GM19395 (cell line): ENCODE measurements around the gene F12.

Source experiments
- ATAC-seq: cut with Tn5 transposase; IDR thresholded peaks from one replicate; pipeline ENCODE4 v1.9.1; 2021; ENCODE audit warnings: mild to moderate bottlenecking, moderate library complexity; ENCODE audit not compliant: unreplicated experiment

Gene F12

DNA sequence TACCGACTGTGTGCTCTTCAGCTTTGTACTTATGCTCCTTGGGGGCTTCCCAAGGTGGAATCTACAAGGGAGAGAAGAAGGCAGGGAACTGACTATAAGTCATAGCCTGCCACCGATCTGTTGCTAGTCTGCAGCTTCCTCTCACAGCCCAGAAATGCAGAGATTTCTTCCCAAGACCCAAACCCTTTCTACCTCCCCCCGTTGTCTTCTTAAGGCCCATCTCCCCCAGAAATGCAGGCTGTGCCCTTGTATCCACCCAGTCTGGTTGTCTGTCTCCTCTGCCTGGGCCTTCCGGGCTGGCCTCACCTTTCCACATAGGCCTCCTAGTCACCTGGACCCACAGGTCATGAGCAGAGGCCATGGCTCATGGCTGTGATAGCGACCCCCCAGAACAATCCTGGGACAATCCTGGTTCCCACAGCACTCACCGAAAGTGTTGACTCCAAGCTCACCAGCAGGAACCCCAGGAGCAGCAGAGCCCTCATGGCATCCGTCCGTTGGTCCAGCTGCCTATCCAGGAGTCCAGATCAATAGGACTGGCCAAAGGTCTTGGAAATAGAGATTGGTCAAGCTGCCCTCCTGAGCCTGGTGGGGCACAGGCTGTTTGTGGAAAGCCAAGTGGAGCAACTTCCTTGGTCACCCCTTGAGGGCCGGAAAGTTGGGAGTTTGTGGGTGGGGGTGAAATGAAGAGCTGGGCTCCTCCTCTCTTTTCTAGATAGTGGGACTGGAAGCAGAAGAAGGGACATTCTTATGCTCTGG is at the start of gene F12:
Gene F12 (minus strand): TSS at position 522 of the 759 bp plus-strand sequence. CDS start 37 bp downstream, at position 485.
- ATAC-seq, result no peak

DNA sequence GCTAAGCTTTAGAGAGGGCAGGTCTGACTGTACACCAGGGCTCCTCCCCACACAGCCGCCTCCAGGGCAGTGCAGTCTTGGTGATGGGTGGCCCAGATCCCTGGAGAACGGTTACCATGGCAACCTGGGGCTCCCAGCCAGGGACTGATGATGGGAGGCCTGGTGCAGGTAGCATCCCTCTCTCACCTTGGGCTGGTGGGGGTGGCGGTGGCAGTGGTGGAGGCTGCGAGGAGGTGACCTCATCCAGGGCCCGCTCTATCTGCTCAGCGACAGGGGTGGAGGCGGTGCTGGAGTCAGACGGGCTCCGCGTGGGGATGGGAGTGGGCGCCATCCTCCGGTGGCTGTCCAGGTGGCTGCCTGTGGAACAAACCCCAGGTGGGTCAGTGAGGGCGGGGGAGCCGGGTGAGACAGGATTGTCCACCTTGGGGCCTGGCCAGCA is 49.6 kb upstream of the F12 start:
- ATAC-seq, result no peak

DNA sequence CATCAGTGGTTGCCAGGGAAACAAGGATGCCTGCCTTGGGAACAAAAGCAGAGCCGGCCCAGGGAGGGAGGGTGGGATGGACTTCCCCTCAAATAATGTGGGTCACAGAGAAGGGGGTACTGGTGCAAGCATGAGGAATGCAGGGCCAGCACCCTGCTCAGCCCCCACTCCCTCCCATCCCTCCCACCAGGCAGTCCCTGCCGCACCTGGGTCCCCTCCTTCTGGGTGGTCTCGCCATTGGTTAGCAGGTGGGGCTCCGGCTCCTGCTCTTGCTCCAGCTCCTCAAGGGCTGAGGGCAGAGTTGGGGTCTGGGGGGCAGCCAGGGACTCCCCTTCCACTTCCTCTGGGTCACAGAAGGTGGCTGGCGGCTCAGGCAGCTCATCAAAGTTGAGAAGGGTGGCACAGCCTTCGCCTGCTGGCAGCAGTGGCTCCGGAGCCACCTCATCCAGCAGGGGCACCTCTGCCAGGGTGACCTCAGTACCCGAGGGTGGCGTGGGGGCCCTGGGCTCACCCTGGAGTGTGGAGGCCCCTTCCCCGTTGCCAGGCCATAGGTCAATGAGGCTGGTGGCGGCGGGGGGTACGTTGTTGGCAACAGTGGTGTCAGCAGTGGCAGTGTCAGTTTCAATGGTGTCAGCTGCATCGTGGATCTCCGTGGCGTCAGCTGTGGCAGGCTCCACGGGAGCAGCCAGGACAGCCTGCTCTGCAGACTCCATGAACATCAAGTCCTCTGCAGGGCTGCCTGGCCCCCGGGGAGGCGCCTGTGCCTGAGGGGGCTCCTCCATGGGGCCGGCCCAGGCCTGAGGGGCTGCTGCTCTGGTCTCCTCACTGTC is 48.7 kb upstream of the F12 start:
- ATAC-seq, result no peak

DNA sequence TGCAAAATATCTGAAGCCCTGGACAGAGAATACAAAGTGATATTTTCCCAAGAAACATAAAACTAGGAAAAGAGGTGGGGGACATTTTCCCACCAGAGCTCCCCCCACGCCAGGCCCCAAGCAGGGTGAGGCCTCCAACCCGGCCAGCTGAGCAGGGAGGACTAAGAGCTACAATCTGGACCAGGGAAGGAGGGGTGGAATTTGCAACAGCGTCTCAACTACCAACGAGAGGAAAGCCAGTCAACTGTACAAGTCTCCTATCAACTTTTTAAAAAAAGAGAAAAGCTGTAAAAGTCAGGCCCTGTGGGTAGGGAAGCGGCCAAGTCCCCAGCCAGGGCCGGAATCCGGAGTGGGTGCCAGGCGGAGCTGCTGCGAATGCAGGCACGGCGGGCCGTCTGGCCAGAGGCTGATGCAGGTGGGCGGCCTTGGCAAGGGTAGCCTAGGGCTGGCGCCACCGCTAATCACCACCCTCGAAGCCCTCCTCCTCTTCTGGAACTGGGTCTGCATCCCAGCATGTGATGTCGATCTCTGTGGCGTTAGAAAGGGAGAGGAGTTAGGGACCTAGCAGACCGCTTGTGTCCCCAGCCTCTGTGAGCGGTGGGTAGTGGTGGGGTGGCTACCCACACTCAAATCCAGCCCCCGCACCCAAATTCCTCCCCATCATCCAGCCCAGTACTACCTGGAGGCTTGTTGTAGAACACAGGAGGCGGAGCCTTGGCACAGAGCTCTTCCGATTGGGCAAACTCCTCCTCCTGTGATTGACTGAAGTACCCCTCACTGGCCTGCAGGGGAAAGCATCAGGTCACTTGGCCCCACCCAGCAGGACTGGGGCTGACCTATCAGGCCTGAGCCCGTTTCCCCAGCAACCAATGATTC is 47.9 kb upstream of the F12 start:
- peak; percentile 49 for ATAC-seq

DNA sequence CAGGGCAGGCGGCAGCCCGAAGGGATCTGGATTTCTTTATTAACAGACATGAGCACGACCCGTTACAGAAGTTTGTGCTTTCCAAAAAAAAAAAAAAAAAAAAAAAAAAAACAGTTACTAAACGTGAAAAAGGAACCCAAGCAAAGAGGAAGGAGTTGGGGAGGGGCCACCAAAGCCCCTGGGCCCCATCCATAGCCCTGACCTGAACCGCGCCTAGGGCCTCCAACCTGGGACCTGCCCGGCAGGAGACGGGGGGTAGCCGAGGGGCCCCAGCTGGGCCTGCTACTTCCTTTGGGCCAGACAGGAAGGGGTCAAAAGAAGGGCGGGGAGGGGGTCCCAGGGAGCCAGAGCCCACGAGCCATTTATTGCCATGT is 47.2 kb upstream of the F12 start:
- no peak for ATAC-seq

DNA sequence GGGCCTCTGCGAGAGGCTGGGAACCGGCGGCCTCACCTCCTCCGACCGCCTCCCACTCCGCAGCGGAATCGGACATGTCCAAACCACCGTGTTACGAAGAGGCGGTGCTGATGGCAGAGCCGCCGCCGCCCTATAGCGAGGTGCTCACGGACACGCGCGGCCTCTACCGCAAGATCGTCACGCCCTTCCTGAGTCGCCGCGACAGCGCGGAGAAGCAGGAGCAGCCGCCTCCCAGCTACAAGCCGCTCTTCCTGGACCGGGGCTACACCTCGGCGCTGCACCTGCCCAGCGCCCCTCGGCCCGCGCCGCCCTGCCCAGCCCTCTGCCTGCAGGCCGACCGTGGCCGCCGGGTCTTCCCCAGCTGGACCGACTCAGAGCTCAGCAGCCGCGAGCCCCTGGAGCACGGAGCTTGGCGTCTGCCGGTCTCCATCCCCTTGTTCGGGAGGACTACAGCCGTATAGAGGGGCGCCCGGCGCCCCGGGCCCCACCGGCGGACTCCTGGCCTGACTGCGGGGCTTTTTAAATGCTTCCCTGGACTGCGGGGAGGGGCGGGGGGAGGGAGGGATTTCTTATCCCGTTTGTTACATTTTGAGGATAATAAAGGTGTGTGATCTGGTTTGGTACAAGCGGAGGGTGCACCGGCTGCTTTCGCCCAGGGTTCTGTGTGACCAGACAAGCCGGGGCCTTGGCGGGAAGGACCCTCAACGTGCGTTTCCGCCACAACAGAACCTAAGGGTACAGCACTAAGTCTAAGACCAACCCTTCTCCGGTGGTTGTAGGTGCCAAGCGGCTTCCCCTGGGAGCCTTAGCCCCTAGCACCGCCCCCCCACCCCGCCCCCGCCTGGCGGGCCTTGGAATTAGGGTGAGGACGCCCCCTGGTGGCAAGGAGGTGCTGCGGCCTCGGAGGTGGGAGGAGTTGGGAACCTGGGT is 46.6 kb upstream of the F12 start:
- peak; percentile 21 for ATAC-seq

DNA sequence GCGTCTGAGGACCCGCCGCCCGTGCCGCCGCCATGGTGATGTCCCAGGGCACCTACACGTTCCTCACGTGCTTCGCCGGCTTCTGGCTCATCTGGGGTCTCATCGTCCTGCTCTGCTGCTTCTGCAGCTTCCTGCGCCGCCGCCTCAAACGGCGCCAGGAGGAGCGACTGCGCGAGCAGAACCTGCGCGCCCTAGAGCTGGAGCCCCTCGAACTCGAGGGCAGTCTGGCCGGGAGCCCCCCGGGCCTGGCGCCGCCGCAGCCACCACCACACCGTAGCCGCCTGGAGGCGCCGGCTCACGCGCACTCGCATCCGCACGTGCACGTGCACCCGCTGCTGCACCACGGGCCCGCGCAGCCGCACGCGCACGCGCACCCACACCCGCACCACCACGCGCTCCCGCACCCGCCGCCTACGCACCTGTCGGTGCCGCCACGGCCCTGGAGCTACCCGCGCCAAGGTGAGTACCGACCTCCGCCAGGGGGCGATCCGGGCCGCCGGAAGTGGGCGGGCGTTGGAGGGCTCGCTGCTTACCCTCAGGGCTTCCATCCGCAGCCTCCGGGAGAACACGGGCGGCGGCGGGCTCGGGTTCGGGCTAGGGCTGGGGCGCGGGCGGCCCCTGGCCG is 45.8 kb upstream of the F12 start:
- peak; percentile 63 for ATAC-seq

DNA sequence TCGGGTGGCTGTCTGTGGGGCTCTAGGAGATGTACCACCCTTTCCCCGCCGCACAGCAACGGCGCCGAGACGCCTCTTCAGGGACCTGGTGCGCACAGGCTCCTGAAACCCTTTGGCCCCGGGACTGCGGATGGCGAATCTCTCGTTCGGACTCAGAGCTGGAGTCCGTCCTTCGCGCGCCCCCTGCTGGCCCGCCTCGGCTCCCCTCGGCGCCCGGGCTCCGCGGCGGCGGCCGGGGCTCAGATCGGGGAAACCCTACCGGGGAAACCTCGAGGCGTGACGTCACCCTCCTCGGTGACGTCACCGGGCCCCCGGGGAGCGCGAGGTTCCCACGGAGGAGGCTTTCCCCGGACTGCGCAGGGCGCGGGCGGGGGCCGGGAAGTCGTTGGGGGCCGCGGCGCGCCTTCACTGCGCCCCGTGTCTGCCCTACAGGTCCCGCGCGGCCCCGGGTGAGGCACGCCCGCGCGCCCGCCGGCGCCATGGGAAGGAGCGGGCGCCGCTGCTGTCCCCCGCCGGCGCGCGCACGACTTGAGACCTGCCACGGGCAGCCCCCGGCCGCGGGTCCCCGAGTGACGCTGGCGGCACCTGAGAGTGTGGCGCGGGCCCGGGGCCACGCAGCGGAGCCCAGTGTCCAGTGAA is 45.2 kb upstream of the F12 start:
- peak; percentile 37 for ATAC-seq

DNA sequence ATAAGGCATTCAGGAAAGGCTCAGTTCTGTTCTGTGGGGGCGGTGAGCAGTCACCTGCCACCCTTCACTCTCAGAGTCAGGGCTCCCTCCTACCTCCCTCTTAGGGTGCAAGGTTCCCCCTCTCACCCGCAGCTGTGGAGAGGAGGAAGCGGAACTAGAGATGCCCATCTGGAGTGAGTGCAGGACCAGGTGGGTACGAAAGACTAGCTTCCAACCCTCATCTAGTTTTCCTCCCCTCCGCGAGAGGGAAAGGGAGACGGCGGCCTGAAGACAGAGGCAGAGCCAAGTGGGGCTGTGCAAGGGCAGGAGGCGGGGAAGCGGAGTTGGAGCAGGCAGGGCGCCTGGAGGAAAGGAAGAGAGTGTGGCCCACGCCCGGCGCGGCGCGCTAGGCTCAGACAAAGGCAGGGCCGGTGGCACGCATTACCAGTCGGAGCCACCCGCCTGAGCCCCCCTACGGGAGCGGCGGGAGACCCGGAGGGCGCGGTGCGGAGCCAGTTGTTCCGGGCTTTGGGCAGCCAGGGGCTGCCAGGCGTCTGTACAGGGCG is 44.6 kb upstream of the F12 start:
- peak; percentile 4 for ATAC-seq

DNA sequence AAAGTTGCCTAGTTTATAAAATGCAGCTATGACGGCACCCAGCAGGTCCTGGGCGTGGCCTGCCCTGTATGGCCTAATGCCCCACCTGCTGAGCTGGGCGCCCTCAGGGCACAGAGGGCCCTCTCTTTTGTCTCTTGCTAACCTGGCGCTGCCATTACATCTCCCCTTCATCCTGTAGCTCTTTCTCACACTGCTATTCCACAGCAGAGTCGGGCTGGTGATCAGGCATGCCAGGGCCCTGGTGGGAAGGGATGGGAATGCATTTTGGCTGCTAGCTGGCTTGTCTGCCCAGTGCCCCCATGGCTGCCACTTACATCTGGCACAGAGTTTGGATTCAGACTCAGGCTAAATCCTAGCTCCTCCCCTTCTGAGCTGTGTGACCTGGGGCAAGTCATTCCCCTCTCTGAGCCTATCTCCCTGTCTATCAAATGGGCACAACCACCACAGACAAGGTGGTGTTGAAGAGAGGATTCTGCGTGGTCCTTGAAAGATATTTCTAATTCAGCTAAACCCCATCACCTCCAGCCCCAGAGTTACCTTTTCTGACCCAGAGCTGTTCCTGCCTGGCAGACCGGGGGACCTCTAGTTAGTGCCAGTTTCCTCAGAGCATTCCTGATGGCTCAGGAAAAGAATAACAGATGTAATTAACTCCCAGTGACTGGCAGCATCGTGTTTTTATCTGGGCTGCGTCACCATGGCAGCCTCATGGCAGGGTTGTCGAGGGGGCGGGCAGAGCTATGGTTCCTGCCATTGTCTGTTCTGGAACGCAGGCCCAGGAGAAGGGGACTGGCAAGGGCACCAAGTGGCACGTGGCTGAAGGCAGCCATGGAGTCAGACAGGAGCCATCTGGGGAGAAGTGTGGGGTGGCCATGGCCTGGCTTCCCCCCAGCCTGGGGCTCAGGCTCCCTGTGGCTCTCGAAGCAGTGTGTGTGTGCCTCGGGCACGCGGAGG is 43.6 kb upstream of the F12 start:
- no peak for ATAC-seq

DNA sequence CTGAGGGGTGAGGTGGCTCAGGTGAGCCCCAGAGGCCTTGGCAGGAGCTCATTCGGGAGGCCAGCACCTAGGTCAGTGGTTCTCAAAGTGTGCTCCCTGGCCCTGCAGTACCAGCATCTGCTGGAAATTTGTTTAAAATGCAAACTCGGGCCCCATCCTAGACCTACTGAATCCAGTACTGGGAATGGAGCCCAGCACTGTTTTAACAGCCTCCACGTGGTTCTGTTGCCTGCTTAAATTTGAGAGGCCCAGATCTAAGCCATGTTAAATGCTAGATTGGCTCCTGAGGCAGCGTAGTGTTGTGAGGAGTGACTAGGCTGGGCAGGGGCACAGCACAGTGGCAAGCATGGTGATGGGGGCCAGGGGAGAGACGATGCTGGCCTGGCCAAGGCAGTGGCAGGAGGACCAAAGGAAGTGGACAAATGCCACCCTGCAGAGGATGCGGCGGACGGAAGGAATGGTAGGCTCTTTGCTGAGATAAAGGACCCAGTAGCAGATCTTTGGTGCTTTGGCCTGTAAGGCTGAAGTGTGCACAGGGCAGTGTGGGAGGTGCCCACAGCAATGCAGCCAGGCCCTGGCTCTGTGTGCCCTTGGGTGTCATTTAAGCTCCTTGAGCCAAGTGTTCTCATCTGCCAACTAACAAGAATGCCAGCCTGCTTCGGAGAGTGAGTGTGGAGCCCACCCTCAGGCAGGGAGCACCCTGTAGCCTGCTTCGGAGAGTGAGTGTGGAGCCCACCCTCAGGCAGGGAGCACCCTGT is 41.5 kb upstream of the F12 start:
- ATAC-seq, result no peak

DNA sequence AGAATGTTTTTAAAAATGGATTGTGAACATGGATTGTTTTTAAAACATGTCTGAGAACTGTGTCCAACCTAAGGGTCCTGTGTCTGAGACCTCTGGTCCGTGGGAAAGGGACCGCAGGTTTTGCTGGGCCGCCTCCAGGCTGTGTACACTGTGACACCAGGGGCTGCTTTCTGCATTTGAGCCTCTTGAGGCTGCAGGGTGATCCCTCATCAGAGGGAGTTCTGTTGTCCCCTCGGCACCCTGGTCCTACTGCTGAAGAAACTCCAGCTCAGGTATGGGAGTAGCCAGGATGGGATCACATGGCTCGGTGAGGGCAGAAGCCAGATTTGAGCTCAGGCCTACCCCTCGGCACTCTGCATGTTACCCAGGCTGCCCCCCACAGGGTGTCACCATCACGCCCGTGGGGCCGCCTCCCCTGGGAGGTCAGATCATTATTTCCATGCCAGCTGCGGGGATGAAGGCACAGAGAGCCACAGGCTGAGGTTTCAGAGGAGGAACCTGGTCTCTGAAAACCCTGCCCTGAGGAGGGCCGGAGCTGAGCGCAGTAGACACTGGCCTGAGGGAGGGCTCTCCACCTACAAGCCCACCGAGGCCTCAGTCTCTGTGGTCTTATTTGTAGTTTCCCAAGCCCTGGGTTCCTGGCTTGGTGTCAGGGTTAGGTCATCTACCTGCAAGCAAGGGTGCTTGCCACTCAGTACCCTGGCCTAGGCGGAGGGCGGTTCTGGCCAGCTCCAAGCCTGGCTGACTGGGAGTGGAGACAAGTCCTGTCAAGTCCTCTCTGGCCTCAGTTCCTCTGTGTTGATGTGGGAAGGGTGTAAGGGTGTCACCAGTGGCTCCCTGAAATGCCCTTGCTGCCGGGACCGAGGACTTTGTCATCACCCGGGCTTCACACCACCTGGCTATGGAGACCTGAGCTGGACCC is 40.0 kb upstream of the F12 start:
- no peak for ATAC-seq

DNA sequence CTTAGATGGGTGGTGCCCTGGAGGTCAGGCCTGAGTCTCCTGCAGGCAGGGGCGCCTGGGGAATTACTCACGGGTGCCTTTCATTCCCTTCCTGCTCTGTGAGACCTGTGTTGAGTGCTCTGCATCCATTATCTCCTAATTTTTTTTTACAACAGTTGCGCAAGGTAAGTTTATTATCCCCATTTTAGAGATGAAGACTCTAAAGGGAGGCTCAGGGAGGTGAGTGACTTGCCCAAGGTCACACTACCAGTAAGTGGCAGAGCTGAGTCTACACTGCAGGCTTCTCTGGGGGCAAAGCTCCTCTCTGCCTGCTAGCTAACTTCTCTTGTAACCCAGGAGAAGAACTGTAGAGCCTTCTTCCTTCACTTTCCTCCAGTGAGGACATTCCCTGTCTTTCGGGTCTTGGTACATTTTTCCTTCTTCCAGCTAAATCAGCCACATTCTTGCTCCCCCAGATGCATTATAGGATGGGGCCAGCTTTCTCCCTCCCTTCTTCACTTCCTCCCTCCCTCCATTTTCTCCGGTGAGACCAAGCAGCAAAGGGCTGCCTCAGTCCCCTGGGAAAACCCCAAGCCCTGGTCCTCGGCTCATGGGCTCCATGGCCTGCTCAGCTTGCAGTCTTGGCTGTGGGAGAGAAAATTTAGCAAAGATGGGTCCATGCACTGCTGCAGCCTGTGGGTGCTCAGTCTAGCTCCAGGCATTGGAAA is 39.0 kb upstream of the F12 start:
- no peak for ATAC-seq

DNA sequence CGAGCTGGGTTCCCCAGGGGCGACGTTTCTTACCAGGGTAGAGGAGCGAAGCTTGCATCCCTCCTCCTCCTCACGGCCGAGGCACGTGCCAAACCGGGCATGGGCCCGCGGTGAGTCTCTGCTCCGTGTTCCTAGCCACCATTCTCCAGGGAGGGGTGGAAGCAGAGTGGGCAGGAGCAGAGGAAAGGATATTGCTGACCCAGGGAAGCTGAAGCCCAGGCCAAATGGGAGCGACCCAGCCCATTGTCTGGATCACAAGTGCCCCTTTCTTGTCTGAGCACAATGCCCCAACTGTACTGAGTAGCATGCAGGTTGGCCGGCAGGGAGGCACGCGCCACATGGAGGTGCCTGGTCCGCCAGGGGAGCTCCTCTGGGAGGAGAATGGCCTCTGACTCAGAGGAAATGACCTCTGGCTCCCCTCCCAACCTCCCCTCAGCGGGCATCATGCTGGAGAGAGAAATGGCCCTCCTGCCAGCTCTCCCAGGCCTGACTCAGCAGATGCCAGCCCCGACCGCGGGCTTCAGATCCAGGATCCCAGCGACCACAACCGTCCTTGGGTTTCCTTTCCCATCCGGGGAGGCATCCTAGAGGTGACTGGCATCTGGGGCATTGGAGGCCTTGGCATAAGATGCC is 38.4 kb upstream of the F12 start:
- ATAC-seq, result no peak

DNA sequence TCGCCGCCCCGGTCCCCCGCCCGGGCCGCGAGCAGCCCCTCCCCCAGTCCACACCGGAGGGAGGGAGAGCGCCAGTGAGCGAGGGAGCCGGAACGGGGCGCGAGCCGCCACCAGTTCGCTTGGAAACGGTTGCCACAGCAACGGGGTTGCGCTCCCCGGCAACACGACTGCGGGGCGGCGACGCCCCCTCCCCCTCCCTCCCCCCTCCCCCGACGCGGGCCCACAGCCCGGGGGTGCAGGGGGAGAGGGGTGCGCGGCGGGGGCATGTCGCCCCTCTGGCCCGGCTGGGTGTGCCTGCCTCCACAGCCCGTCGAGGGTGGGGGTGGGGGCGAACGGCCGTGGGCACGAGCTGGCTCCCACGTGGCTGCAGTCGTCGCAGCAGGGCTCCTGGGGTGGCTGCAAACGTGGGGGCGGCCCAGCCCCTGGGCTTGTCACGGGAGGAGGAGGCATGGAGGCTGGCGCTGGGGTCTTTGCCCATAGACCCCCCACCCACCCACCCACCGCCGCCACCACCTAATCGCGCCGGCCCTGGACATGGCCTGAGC is 37.8 kb upstream of the F12 start:
- ATAC-seq, result peak; percentile 39
